NK-92 (cell line): ENCODE data around the gene LGALS9.
"Not testable (repeated sequence)": the region's sequence is repeated elsewhere in the genome, so short reads cannot be mapped to it uniquely, and the experiment has no call there.

Source experiments
- DNase-seq: peaks from one replicate; lab custom pipeline; 2025; ENCODE audit not compliant: unreplicated experiment; lab: John Stamatoyannopoulos, UW

Gene LGALS9

GRCh38 chr17:27651411-27652345 is 20.7 kb downstream of the LGALS9 start:
- DNase-seq, result no peak

- DNase-seq, result not testable (repeated sequence)
Observed at GRCh38 chr17:27653449-27653971, 22.5 kb downstream of the LGALS9 start.

GRCh38 chr17:27654136-27654535 is 23.1 kb downstream of the LGALS9 start:
- DNase-seq, result no peak

- no peak for DNase-seq
Observed at GRCh38 chr17:27654654-27655524, 23.9 kb downstream of the LGALS9 start.

- DNase-seq, result not testable (repeated sequence)
Observed at GRCh38 chr17:27655525-27656111, 24.6 kb downstream of the LGALS9 start.

- not testable (repeated sequence) for DNase-seq
Observed at GRCh38 chr17:27656620-27657019, 25.6 kb downstream of the LGALS9 start.

GRCh38 chr17:27657620-27658019 is 26.6 kb downstream of the LGALS9 start:
- no peak for DNase-seq

GRCh38 chr17:27659683-27660082 is 28.7 kb downstream of the LGALS9 start:
- no peak for DNase-seq

GRCh38 chr17:27660436-27660835 is 29.4 kb downstream of the LGALS9 start:
- no peak for DNase-seq

- DNase-seq, result no peak
Observed at GRCh38 chr17:27663936-27664605, 33.1 kb downstream of the LGALS9 start.

- no peak for DNase-seq
Observed at GRCh38 chr17:27664606-27664965, 33.6 kb downstream of the LGALS9 start.

GRCh38 chr17:27665549-27665948 is 34.6 kb downstream of the LGALS9 start:
- DNase-seq, result no peak

- not testable (repeated sequence) for DNase-seq
Observed at GRCh38 chr17:27666270-27666669, 35.3 kb downstream of the LGALS9 start.

GRCh38 chr17:27666831-27667560 is 36.0 kb downstream of the LGALS9 start:
- no peak for DNase-seq

GRCh38 chr17:27667656-27668487 is 36.9 kb downstream of the LGALS9 start:
- DNase-seq, result no peak

GRCh38 chr17:27668488-27668823 is 37.5 kb downstream of the LGALS9 start:
- no peak for DNase-seq

GRCh38 chr17:27669136-27669535 is 38.1 kb downstream of the LGALS9 start:
- DNase-seq, result no peak

GRCh38 chr17:27669850-27670249 is 38.9 kb downstream of the LGALS9 start:
- no peak for DNase-seq
